Activated CD8-positive, alpha-beta memory T cell treated with anti-CD3 and anti-CD28 coated beads, Interleukin-2, amount 50 U/mL, for 48 hours (primary cell): Measurements from ENCODE around the gene LRCOL1.

Experiments used
- DNase-seq: peaks from one replicate; pipeline ENCODE4 v3.0.0-alpha.2; 2020

The LRCOL1 gene

GRCh38 chr12:132581348-132582057 is 28.9 kb downstream of the LRCOL1 start:
- no peak for DNase-seq

- DNase-seq, result no peak
These were observed 29.6 kb downstream of the LRCOL1 start for GRCh38 chr12:132580701-132581292.

GRCh38 chr12:132579744-132580143 is 30.6 kb downstream of the LRCOL1 start:
- DNase-seq, result no peak

GRCh38 chr12:132578826-132579225 is 31.6 kb downstream of the LRCOL1 start:
- no peak for DNase-seq

GRCh38 chr12:132578118-132578517 is 32.3 kb downstream of the LRCOL1 start:
- no peak for DNase-seq

GRCh38 chr12:132577191-132577920 is 33.0 kb downstream of the LRCOL1 start:
- DNase-seq, result no peak

GRCh38 chr12:132576701-132577100 is 33.7 kb downstream of the LRCOL1 start:
- no peak for DNase-seq

GRCh38 chr12:132575661-132576060 is 34.7 kb downstream of the LRCOL1 start:
- no peak for DNase-seq

GRCh38 chr12:132574271-132574996 is 35.9 kb downstream of the LRCOL1 start:
- no peak for DNase-seq

- DNase-seq, result no peak
These were observed 37.3 kb downstream of the LRCOL1 start for GRCh38 chr12:132572801-132573760.

GRCh38 chr12:132572106-132572505 is 38.3 kb downstream of the LRCOL1 start:
- DNase-seq, result no peak

- no peak for DNase-seq
These were observed 38.8 kb downstream of the LRCOL1 start for GRCh38 chr12:132571598-132571997.

GRCh38 chr12:132571051-132571450 is 39.3 kb downstream of the LRCOL1 start:
- DNase-seq, result no peak

GRCh38 chr12:132570635-132571034 is 39.7 kb downstream of the LRCOL1 start:
- DNase-seq, result no peak

GRCh38 chr12:132569856-132570480 is 40.4 kb downstream of the LRCOL1 start:
- DNase-seq, result no peak

- no peak for DNase-seq
These were observed 41.4 kb downstream of the LRCOL1 start for GRCh38 chr12:132568826-132569480.

- DNase-seq, result no peak
These were observed 42.1 kb downstream of the LRCOL1 start for GRCh38 chr12:132568301-132568700.

- no peak for DNase-seq
These were observed 43.8 kb downstream of the LRCOL1 start for GRCh38 chr12:132566516-132567131.

- no peak for DNase-seq
These were observed 45.0 kb downstream of the LRCOL1 start for GRCh38 chr12:132565365-132565764.

- no peak for DNase-seq
These were observed 46.5 kb downstream of the LRCOL1 start for GRCh38 chr12:132563911-132564310.
